Panc1 (cell line): ENCODE data around the gene OR4D2.
"Not testable (repeated sequence)": the region's sequence is repeated elsewhere in the genome, so short reads cannot be mapped to it uniquely, and the experiment has no call there.

Experiments
- POLR2AphosphoS5 ChIP-seq: IDR thresholded peaks from 2 replicates; pipeline ENCODE4 v1.6.1; 2012; ENCODE audit warnings: mild to moderate bottlenecking, low read depth, low read length, moderate library complexity
- REST ChIP-seq, 2 experiments: IDR thresholded peaks; 2 replicates each; pipeline ENCODE4 v1.6.1; 2011 to 2012; ENCODE audit warnings: low read depth in 2 of 2, control low read depth in 1 of 2, low read length in 1 of 2, mild to moderate bottlenecking in 1 of 2, moderate library complexity in 1 of 2; ENCODE audit not compliant: insufficient read depth in 1 of 2
- SIN3A ChIP-seq: IDR thresholded peaks from 2 replicates; pipeline ENCODE4 v1.6.1; 2012; ENCODE audit warnings: low read depth, mild to moderate bottlenecking, low read length, moderate library complexity, borderline replicate concordance; ENCODE audit not compliant: insufficient read depth
- TF ChIP-seq, protein P1 (sequence below): fragments of 450-650 bp; IDR thresholded peaks from 2 replicates; pipeline ENCODE4 v1.5.1; 2017; ENCODE audit warnings: mild to moderate bottlenecking

- TF ChIP-seq, protein P1, sequence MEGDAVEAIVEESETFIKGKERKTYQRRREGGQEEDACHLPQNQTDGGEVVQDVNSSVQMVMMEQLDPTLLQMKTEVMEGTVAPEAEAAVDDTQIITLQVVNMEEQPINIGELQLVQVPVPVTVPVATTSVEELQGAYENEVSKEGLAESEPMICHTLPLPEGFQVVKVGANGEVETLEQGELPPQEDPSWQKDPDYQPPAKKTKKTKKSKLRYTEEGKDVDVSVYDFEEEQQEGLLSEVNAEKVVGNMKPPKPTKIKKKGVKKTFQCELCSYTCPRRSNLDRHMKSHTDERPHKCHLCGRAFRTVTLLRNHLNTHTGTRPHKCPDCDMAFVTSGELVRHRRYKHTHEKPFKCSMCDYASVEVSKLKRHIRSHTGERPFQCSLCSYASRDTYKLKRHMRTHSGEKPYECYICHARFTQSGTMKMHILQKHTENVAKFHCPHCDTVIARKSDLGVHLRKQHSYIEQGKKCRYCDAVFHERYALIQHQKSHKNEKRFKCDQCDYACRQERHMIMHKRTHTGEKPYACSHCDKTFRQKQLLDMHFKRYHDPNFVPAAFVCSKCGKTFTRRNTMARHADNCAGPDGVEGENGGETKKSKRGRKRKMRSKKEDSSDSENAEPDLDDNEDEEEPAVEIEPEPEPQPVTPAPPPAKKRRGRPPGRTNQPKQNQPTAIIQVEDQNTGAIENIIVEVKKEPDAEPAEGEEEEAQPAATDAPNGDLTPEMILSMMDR = not testable (repeated sequence)
- not testable (repeated sequence) for TF ChIP-seq SIN3A; REST (IDR thresholded peaks at IDR 0.05; ENCODE audit: insufficient read depth in 1 of 2, low read depth in 2 of 2, low read length in 1 of 2); POLR2AphosphoS5
These were observed 34.1 kb upstream of the OR4D2 start for GRCh38 chr17:58132697-58133096.
